Osteoblast (primary cell): ENCODE results near the gene PRMT1. TPM values are rescaled to one million over a fixed set of nuclear protein-coding genes. Genes with fewer than 3 reads are reported as not detected.
"Not testable (repeated sequence)": the region's sequence is repeated elsewhere in the genome, so short reads cannot be mapped to it uniquely, and the experiment has no call there.

Experiments used
- DNase-seq: peaks from one replicate; pipeline ENCODE4 v3.0.0; 2011; ENCODE audit warnings: low spot score, mixed read lengths; ENCODE audit not compliant: insufficient read length; ENCODE audit errors: missing footprints
- H2AFZ ChIP-seq: 2 replicates; pipeline ENCODE4 v1.6.0; 2011; ENCODE audit warnings: mild to moderate bottlenecking, low read length
- H3K27ac ChIP-seq: 2 replicates; pipeline ENCODE4 v1.5.1; 2011; ENCODE audit warnings: mild to moderate bottlenecking, low read depth, low read length, moderate library complexity
- H3K27me3 ChIP-seq: 2 replicates; pipeline ENCODE4 v1.6.0; 2012; ENCODE audit warnings: mild to moderate bottlenecking, control low read depth, inconsistent platforms, low read length, moderate library complexity; ENCODE audit not compliant: insufficient read depth
- H3K36me3 ChIP-seq: 2 replicates; pipeline ENCODE4 v1.5.1; 2011; ENCODE audit warnings: mild to moderate bottlenecking, low read length, control low read depth, moderate library complexity; ENCODE audit not compliant: insufficient read depth
- H3K4me1 ChIP-seq: 2 replicates; pipeline ENCODE4 v1.5.1; 2011; ENCODE audit warnings: mild to moderate bottlenecking, low read length, control low read depth, moderate library complexity; ENCODE audit not compliant: insufficient read depth
- H3K4me2 ChIP-seq: 2 replicates; pipeline ENCODE4 v1.6.0; 2011; ENCODE audit warnings: mild to moderate bottlenecking, low read length; ENCODE audit not compliant: insufficient read depth
- H3K4me3 ChIP-seq: fragments of 200-600 bp; sonication (generic); 3 replicates; pipeline ENCODE4 v1.5.1; 2012; ENCODE audit warnings: mild to moderate bottlenecking, low read length, inconsistent platforms; ENCODE audit not compliant: insufficient read depth
- H3K79me2 ChIP-seq: 2 replicates; pipeline ENCODE4 v1.6.0; 2012; ENCODE audit warnings: mild to moderate bottlenecking, low read length, control low read depth, inconsistent platforms; ENCODE audit not compliant: insufficient read depth
- H3K9me3 ChIP-seq: 2 replicates; pipeline ENCODE4 v1.5.1; 2011; ENCODE audit warnings: low read depth, low read length, control low read depth
- H4K20me1 ChIP-seq: 2 replicates; pipeline ENCODE4 v1.6.0; 2012; ENCODE audit warnings: mild to moderate bottlenecking, low read length, control low read depth; ENCODE audit not compliant: insufficient read depth
- total RNA-seq: library from RNA; depleted of rRNA; stranded (reverse); fragments of >200 nt; gene quantifications from 2 replicates; pipeline ENCODE4 v1.2.3, GENCODE V29; 2012
- TF ChIP-seq, protein P1 (sequence below): IDR thresholded peaks from 2 replicates; pipeline ENCODE4 v1.5.1; 2011; ENCODE audit warnings: mild to moderate bottlenecking, low read depth, low read length, moderate library complexity; ENCODE audit errors: extremely low read depth

Gene PRMT1
- total RNA-seq, 1 donor, result 208 TPM

DNA sequence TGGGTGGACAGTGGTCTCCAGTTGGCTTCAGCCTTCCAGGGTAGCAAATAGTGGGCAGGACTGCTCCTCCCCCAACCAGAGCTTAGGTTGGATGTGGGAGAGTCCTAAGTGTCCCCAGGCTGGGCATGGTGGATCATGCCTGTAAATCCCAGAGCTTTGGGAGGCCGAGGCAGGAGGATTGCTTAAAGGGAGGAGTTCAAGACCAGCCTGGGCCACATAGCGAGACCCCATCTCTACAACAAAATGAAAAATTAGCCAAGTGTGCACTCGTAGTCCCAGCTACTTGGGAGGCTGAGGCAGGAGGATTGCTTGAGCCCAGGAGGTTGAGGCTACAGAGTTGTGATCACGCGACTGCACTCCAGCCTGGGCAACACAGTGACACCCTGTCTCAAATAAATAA lies 44.5 kb upstream of the PRMT1 start:
- peaks cover 10% of the 10 kb centered on the region for H3K36me3 ChIP-seq
- H3K79me2 ChIP-seq, result no peaks in the 10 kb centered on the region
- TF ChIP-seq, protein P1, sequence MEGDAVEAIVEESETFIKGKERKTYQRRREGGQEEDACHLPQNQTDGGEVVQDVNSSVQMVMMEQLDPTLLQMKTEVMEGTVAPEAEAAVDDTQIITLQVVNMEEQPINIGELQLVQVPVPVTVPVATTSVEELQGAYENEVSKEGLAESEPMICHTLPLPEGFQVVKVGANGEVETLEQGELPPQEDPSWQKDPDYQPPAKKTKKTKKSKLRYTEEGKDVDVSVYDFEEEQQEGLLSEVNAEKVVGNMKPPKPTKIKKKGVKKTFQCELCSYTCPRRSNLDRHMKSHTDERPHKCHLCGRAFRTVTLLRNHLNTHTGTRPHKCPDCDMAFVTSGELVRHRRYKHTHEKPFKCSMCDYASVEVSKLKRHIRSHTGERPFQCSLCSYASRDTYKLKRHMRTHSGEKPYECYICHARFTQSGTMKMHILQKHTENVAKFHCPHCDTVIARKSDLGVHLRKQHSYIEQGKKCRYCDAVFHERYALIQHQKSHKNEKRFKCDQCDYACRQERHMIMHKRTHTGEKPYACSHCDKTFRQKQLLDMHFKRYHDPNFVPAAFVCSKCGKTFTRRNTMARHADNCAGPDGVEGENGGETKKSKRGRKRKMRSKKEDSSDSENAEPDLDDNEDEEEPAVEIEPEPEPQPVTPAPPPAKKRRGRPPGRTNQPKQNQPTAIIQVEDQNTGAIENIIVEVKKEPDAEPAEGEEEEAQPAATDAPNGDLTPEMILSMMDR, result no peak
- H3K4me2 ChIP-seq, result no peak overlapping the region
- no peak overlapping the region for H2AFZ ChIP-seq
- DNase-seq, result no peak
- H3K4me3 ChIP-seq, result no peak overlapping the region
- H3K9me3 ChIP-seq, result no peaks in the 10 kb centered on the region
- H3K27ac ChIP-seq, result no peak overlapping the region
- H3K4me1 ChIP-seq, result peaks cover 5% of the 10 kb centered on the region
- no peaks in the 10 kb centered on the region for H4K20me1 ChIP-seq
- no peaks in the 10 kb centered on the region for H3K27me3 ChIP-seq

- not testable (repeated sequence) for H3K79me2 ChIP-seq, H3K36me3 ChIP-seq, H3K27me3 ChIP-seq, H4K20me1 ChIP-seq, H3K4me1 ChIP-seq, H3K4me2 ChIP-seq, H3K4me3 ChIP-seq, H2AFZ ChIP-seq, H3K9me3 ChIP-seq, H3K27ac ChIP-seq
- peak; percentile 26 for DNase-seq
Observed at GRCh38 chr19:49633273-49633672, 43.8 kb upstream of the PRMT1 start.

DNA sequence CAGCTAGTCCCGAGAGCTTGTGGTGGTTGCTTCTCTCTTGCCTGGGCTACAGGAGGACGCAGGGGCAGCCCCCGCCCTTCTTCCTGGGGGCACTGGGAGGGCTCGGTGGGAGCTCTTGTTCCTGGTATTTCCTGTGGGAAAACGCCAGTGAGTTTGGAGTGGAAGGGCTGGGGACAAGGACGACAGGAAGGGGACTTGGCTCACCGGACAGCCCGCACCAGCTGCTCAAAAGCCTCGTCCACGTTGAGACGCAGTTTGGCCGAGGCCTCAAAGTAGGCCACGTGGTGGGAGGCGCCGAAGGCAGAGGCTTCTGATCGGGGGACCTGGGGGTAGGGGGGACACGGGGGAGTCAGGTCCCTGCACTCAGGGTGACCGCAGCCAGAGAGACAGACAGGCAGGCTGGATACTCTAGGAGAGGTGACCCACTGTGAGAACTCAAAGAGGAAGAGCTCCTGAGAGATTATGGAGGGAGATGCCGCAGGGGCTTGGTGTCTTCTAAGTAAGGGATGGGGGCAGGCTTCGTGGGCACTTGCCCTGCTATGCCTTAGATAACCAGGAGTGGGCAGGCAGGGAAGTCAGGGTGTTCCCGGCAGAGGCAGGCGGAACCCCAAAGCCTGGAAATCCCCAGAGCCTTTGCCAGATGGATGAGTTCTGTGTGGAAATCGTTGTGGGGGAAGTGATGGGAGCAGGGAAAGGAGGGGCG lies 41.4 kb upstream of the PRMT1 start:
- H3K27ac ChIP-seq, result no peak overlapping the region
- H3K79me2 ChIP-seq, result peaks cover 14% of the 10 kb centered on the region
- no peaks in the 10 kb centered on the region for H3K9me3 ChIP-seq
- peak; percentile 74 for DNase-seq
- H3K4me2 ChIP-seq, result no peak overlapping the region
- TF ChIP-seq, protein P1, result no peak
- peaks cover 7% of the 10 kb centered on the region for H3K36me3 ChIP-seq
- H3K4me3 ChIP-seq, result no peak overlapping the region
- H2AFZ ChIP-seq, result no peak overlapping the region
- H3K4me1 ChIP-seq, result peaks cover 21% of the 10 kb centered on the region
- no peaks in the 10 kb centered on the region for H3K27me3 ChIP-seq
- H4K20me1 ChIP-seq, result no peaks in the 10 kb centered on the region

DNA sequence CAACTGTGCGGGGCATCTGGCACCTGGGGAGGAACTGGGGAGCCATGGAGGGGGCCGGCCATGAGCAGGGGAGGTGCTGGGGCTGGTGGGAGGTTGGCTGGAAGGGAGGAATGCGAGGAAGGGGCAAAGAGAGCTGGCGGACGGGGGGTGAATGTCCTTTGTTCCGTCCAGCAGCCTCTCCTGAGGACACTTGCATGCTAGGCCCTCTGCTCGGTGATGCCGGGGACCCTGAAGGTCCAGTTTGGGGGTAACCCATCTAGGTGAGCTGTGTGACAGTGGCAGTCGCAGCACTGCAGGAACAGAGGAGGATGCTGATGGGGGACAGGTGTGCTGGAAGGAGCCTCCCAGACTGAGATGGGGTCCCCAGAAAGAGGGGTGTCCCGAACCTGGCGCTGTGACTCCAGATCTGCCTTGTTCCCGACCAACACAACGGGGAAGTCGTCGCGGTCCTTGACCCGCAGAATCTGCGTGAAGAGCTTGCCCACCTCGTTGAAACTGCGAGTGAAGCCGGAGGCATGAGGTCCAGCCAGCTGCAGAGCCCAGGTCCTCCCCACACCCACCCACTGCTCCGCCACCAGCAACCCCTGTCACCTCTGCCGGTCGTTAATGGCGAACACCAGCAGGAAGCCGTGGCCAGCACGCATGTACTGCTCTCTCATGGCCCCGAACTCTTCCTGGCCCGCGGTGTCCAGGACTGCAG lies 40.7 kb upstream of the PRMT1 start:
- H3K9me3 ChIP-seq, result no peaks in the 10 kb centered on the region
- no peak overlapping the region for H3K27ac ChIP-seq
- peak; percentile 66 for DNase-seq
- H3K4me1 ChIP-seq, result peaks cover 24% of the 10 kb centered on the region
- H2AFZ ChIP-seq, result no peak overlapping the region
- no peaks in the 10 kb centered on the region for H4K20me1 ChIP-seq
- peaks cover 7% of the 10 kb centered on the region for H3K36me3 ChIP-seq
- H3K79me2 ChIP-seq, result peaks cover 14% of the 10 kb centered on the region
- no peak overlapping the region for H3K4me2 ChIP-seq
- no peak overlapping the region for H3K4me3 ChIP-seq
- TF ChIP-seq, protein P1, result no peak
- H3K27me3 ChIP-seq, result no peaks in the 10 kb centered on the region
